Prostate gland (tissue), 2 donors: ENCODE data around the gene ALDH4A1.

ENCODE experiments used
- POLR2A ChIP-seq: fragments of 450-650 bp; IDR thresholded peaks from one replicate; pipeline ENCODE4 v1.6.1; 2016; ENCODE audit warnings: antibody characterized with exemption, mild to moderate bottlenecking
- TF ChIP-seq, protein P1 (sequence below), 4 experiments: fragments of 200-600 bp in 2 of 4; fragments of 450-650 bp in 2 of 4; sonication (generic) in 2 of 4; IDR thresholded peaks; 1 replicate in 3 of 4; 2 replicates in 1 of 4; pipeline ENCODE4 v1.5.1; 2016 to 2019; ENCODE audit warnings: antibody characterized with exemption in 4 of 4, mild to moderate bottlenecking in 2 of 4, moderate library complexity in 2 of 4

DNA sequence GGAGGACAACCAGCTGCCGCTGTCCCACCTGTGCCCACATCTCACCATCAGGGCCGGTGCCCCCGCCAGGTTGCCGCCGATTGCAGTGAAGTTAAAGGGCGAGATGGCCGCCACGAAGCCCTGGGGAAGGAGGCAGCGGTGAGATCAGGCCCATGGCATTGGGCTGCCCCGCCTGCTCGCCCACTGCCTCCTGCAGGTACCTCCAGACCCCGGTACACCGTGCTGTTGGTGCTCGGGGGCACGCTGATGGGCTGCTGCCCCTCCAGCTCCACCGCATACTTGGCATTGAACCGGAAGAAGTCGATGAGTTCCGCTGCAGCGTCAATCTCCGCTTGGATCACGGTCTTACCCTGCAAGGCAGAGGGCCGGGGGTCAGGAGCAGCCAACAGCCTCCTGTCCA, 19.3 kb downstream of the ALDH4A1 start:
- TF ChIP-seq, protein P1, sequence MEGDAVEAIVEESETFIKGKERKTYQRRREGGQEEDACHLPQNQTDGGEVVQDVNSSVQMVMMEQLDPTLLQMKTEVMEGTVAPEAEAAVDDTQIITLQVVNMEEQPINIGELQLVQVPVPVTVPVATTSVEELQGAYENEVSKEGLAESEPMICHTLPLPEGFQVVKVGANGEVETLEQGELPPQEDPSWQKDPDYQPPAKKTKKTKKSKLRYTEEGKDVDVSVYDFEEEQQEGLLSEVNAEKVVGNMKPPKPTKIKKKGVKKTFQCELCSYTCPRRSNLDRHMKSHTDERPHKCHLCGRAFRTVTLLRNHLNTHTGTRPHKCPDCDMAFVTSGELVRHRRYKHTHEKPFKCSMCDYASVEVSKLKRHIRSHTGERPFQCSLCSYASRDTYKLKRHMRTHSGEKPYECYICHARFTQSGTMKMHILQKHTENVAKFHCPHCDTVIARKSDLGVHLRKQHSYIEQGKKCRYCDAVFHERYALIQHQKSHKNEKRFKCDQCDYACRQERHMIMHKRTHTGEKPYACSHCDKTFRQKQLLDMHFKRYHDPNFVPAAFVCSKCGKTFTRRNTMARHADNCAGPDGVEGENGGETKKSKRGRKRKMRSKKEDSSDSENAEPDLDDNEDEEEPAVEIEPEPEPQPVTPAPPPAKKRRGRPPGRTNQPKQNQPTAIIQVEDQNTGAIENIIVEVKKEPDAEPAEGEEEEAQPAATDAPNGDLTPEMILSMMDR (IDR thresholded peaks at IDR 0.05), result no peak
- TF ChIP-seq POLR2A, result no peak
